Measurements from ENCODE around the gene KCNN3.

KCNN3 gene

GRCh38 chr1:154809436-154810413, 60.4 kb downstream of the KCNN3 start:
- H3K27ac ChIP-seq: no peak overlapping the region
- TF ChIP-seq ZFX (IDR thresholded peaks at IDR 0.05): no peak
- TF ChIP-seq, protein P1, sequence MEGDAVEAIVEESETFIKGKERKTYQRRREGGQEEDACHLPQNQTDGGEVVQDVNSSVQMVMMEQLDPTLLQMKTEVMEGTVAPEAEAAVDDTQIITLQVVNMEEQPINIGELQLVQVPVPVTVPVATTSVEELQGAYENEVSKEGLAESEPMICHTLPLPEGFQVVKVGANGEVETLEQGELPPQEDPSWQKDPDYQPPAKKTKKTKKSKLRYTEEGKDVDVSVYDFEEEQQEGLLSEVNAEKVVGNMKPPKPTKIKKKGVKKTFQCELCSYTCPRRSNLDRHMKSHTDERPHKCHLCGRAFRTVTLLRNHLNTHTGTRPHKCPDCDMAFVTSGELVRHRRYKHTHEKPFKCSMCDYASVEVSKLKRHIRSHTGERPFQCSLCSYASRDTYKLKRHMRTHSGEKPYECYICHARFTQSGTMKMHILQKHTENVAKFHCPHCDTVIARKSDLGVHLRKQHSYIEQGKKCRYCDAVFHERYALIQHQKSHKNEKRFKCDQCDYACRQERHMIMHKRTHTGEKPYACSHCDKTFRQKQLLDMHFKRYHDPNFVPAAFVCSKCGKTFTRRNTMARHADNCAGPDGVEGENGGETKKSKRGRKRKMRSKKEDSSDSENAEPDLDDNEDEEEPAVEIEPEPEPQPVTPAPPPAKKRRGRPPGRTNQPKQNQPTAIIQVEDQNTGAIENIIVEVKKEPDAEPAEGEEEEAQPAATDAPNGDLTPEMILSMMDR (conservative IDR thresholded peaks at IDR 0.05): no peak

GRCh38 chr1:154808909-154809262, 61.2 kb downstream of the KCNN3 start:
- no peak overlapping the region for H3K27ac ChIP-seq
- TF ChIP-seq, protein P1 (conservative IDR thresholded peaks at IDR 0.05): no peak
- TF ChIP-seq ZFX (IDR thresholded peaks at IDR 0.05): no peak

DNA sequence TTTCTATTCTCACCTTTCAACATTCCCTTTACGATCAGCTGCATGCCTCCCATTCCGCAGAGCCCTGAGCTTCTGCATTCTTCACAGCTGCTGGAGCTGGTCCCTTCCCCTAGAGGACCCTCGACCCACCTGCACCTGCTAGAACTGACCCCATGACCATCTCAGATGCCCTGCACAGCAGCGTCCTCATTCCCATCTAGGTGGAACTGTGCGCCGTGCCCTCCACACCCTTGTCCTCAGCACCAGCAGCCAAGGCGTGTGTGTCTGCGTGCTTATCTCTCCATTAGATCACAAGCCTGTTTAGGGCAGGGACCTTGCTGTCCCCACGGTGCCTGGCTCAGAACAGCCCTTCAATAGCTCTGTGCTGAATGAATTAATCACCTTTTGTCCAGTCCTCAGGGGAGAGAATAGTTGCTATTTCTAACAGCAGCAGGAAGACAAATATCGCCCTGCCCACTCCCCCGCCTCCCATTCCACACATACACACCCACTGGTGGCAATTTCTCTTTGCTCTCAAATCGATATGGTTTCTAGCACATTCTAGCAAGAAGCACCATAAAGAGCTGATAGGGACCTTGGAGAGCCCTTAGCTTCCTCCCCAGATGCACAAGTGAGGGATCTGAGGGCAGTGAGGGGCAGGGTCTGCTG, 61.7 kb downstream of the KCNN3 start:
- no peak for TF ChIP-seq ZFX (IDR thresholded peaks at IDR 0.05)
- TF ChIP-seq, protein P1 (conservative IDR thresholded peaks at IDR 0.05): no peak
- H3K27ac ChIP-seq: no peak overlapping the region

GRCh38 chr1:154807048-154807591, 63.0 kb downstream of the KCNN3 start:
- H3K27ac ChIP-seq: no peak overlapping the region
- TF ChIP-seq, protein P1 (conservative IDR thresholded peaks at IDR 0.05): no peak
- TF ChIP-seq ZFX (IDR thresholded peaks at IDR 0.05): no peak

DNA sequence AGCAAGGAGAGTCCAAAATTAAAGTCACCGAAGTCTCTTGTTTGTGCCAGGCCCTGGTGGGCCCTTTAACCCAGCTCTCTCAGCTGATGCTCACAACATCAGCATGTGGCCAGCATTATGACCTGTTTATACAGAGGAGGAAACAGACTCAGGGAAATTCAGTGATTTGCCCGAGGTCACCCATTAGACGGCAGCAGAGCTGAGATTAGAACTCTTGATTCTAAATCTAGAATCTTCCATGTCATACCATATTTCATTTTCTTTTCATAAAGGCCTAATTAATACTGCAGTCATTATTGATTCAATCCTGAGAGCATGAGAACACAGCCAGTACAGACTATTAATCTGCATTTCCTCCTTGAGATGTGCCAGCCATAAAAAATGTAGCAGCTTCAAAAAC, 63.7 kb downstream of the KCNN3 start:
- TF ChIP-seq ZFX (IDR thresholded peaks at IDR 0.05): no peak
- TF ChIP-seq, protein P1 (conservative IDR thresholded peaks at IDR 0.05): no peak
- no peak overlapping the region for H3K27ac ChIP-seq

DNA sequence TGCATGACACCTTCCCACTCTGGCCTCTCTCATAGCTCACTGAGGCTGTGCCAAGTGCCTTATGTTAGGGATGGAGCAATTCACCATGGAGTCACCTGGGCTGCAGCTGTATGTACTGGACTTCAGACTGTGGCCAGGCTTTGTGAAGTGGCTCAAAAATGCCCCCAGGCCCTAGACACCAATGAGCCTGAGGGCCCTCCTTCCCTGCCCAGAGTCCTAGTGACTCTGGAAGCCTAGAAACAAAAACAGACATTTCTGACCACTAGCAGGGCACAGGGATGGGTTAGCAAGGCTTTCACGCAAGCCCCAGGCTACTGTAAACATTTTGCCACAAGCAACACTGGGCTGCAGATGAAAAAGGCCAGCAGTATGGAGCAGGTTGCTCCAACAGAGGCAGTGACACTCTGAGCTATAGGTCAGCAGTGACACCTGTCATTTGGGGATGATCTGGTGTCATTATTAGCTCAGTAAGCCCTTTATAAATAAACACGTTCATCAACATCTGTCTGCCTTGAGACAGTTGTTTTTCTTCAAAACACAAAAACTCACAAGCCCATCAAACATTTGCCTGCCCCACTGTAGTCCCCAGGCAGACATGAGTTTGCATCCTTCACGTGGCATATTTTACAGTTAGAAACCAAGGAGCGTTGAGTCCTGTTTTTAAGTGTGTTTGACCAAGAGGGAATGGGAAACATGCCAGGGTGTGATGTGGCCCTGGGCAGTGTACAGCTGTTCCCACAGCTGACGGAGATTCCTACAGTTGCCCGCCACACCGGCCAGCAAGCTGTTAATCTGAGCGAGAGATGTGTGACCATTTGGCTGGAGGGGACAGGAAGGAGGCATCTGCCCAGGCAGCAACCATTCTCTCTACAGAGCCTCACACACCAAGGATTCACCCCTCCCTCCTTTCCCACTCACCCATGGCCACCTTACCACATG, 66.8 kb downstream of the KCNN3 start:
- no peak overlapping the region for H3K27ac ChIP-seq
- TF ChIP-seq, protein P1 (conservative IDR thresholded peaks at IDR 0.05): no peak
- TF ChIP-seq ZFX (IDR thresholded peaks at IDR 0.05): no peak
